Smooth muscle cell of the brain vasculature (primary cell): ENCODE results near the gene SECISBP2.

Experiments
- DNase-seq: peaks from one replicate; pipeline ENCODE4 v3.0.0-alpha.2; 2012; ENCODE audit warnings: low read depth, low spot score

The SECISBP2 gene

DNA sequence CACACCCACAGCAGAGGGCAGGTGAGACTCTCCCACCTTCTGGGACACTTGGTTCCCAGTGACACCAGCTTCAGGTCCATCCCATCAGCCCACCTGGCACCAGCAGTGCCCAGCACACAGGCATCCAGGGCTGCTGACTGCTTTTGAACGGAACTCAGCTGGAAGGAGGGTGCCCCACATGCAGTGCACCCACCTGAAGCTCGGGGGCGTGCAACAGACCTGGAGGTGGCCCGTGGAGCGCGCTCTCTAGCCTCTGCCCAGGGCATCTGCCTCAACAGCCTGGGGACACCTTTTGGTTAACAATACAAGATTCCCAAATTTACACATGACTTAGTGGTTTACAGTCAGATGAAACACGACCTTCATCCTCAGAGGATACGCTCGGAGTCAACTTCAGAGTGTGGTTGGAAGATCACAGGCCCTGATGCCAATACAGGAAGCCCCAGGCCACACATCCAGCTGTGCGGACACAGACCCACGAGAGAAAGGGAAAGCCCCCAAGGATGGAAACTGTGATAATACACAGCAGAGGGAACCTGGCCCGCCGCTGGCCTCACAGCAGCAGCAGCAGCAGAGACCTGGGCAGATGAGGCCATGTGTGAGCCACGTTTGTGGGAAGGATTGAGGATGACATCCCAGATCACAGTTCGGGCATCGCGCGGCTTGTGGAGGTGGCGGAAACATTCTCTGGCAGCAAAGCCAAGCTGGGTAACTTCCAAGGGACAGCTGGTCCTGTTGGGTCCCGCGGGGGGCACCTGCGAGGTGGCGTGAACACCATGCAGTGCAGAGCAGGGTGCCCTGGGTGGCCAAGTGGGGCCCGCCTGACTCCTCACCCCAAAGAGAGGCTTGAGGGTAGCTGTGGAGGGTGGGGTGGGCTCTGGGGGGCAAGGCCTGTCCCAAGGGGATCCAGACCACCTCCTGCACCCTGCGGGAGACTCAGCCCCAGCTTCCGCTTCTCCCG is 64.0 kb downstream of the SECISBP2 start:
- no peak for DNase-seq

DNA sequence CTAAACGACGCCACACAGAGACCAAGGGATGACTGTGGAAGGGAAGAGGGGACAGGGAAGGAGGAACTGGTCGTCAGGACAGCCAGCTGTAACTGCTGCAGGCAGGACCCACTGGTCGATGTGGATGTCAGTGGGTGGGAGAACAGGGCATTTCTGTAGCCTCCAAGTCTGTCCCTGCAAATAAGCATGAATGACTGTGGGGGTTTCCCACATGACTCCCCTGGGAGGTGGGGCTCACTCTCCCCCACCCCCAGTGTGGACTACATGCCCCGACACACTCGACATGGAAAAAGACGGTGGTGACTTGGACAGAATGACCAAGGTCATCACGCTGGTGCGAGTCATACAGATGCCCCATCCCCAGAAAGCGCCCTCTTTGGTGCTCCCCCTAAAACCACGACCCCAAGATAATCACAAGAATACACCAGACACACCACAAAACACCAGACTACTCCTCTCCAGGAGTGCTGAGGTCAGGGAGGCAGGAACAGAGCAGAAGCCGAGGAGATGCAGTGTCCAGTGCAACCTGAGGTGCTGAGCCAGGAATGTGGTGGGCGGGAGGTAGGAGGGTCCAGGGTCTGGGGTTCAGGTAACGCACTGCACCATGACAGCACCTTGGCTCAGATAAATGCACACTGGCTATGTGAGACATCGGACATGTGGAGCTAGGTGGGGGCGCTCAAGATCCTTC is 64.9 kb downstream of the SECISBP2 start:
- no peak for DNase-seq

DNA sequence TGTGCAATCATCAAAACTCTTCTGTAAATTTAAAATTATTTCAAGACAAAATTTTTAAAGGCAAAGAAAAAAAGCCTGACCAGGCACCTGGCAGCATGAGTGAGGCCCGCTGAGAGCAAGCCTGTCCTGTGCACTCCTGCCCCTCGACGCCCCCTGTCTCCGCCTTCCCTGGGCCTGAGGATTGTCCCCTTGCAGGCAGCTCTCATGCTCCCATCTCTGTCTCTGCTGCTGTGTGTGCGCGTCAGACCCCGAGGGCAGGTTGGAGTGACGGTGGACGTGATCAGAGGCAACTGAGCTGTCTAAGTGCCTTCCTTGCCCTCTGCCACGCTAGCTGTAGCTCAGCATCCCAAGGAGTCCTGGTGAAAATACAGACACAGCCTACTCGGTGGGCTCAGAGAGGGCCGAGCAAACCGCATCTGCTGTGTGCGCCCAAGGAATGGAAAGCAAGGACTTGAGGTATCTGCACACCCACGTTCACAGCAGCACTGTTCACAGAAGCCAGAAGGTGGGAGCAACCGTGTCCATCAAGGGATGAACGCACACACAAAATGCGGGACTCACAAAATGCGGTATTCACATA is 65.5 kb downstream of the SECISBP2 start:
- no peak for DNase-seq

DNA sequence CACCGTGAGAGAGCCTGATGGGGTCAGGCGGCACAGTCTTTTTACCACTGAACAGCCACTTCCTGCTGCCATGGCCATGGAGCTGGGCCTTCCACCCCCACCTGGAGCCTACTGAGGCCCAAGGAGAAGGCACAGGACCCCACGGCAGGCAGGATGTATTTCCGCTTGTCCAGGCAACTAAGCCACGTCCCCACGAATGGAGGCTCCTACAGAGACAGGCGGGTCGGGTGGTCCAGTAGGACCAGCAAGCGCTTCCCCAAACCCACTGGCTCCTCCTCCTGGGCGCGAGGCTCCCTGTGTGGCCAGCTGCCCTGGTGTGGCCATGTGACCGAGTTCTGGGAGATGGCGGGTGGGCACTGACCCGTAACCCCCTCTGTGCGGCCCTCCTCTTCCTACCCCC is 66.5 kb downstream of the SECISBP2 start:
- no peak for DNase-seq

DNA sequence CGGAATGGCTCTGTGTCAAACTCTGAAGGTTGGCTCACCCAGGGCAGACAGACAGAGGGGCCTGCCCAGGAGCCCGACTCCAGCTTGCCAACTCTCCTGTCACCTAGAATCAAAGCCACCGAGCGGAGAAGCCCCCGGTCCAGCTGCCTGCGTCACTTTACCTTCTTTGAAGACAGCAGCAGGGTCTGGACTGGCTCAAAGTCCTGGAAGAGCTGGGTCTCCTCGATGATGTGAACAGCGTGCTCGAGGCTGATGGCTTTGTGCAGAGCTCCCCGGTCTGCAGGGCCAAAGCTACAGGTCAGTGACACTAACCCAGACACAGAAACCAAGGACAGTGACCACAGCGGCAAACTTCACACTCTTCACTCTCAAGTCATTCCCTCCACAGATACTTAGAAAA is 67.9 kb downstream of the SECISBP2 start:
- no peak for DNase-seq

- no peak for DNase-seq
These were observed 68.5 kb downstream of the SECISBP2 start for GRCh38 chr9:89386797-89387196.

- no peak for DNase-seq
These were observed 69.0 kb downstream of the SECISBP2 start for GRCh38 chr9:89387197-89387849.

GRCh38 chr9:89388084-89388867 is 70.0 kb downstream of the SECISBP2 start:
- DNase-seq = no peak

GRCh38 chr9:89388868-89389177 is 70.5 kb downstream of the SECISBP2 start:
- no peak for DNase-seq

DNA sequence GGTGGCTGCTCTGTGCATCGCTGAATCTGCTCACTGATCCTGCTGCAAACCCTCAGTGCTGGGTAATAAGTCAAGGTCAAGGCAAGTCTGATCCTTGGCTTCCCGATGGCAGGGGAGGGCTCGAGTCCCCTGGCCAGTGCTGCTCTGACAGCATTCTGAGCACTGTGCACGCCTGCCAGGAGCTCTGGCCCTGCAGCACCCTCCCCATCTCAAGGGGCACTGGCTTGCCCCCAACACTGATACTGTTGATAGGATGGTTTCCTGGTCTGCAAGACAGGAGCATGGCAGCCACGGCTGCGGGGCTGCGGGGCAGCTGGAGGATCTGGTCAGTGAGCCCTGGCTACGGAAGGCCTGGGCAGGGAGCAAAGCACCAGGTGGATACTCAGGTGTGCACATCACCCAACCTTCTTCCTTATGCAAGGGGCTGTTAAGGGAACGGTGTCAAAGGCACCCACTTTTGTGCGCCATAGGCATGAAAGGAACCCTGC is 71.8 kb downstream of the SECISBP2 start:
- no peak for DNase-seq

- no peak for DNase-seq
These were observed 72.3 kb downstream of the SECISBP2 start for GRCh38 chr9:89390578-89391116.

DNA sequence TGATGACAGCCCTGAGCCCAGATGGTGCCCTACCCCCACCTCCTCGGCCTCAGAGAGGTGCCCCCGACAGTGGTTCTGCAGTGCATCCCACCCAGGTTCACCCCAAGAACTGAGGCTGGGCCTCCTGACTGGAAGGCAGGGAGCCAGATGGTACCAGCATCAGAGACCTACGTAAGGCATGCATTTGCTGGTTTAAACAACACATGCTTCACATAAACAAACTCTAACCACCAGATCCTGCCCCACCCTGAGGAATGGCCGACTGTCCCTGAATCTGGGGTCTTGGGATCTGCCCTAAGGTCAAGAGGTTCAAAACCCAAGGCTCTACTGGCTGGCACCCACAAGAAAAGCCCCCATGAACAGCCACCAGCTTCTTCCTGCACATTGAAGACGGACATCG is 73.3 kb downstream of the SECISBP2 start:
- no peak for DNase-seq

DNA sequence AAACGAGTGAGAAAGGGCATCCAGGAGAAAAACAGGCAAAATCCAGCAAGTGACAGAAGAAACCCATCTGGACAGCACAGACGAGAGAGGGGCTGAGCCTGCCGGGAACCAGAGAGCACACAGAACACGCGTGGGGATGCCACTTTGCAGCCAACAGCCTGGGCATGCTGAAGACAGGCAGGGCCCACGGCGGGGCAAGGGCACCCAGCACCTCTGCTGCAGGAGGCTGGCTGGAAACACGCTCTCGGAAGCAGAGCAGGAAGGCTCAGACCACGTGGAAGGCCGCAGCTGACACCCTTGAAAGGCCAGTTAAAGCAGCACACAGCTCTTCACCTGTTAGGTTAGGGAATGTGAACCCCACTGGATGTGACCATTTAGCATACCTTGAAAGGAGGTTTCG is 76.1 kb downstream of the SECISBP2 start:
- no peak for DNase-seq

DNA sequence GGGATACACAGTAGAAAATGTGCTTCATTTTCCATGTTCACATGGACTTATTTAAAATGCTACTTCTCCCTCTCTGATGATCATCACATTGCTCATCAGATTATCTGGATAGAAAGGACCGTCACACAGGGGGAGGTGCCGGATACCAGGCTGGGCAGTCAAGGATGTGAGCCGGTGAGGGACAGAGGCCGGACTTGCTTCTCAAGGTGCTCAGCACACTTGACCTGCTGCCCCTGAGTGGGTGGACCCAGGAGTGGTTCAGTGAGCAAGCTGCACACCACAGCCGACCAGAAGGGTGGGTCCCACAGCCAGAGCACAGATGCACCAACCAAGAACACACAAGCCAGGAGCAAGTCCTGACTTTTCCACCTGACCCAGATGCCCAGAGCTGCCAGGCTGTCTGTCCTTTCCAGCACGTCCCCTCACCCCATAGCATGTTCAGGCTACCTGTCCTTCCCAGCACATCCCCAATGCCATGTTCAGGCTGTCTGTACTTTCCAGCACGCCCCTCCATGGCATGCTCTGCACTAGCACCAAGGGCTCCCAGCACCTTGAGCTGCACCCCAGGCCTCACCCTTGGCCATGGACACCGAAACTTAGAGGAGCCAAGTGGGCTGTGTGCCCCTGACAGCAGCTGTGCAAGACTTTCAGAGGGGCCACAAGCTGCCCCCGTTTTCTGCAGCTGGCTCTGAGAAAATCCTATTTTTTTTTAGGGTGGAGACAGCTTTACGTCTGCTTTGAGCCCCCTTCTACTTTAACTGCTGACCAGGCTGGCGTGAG is 77.8 kb downstream of the SECISBP2 start:
- no peak for DNase-seq

- DNase-seq = no peak
These were observed 79.2 kb downstream of the SECISBP2 start for GRCh38 chr9:89397471-89397870.

DNA sequence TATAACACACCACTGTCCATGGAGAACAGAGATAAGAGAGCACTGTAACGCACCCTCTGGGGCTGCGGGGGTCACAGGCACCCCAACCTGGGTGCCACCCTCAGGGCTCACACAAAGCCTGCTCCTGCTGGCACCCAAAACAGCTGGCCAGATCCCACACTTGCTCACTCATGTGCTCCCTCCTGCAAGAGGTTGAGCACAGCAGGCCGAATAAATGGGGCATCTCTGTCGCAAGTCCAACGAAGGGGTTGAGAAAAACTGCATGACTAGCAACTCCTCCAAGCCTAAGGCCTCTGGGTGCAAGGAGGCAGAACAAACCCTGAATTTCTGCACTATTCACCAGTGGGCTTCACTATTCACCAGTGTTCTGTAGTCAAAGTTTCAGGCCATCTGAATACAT is 80.3 kb downstream of the SECISBP2 start:
- no peak for DNase-seq

DNA sequence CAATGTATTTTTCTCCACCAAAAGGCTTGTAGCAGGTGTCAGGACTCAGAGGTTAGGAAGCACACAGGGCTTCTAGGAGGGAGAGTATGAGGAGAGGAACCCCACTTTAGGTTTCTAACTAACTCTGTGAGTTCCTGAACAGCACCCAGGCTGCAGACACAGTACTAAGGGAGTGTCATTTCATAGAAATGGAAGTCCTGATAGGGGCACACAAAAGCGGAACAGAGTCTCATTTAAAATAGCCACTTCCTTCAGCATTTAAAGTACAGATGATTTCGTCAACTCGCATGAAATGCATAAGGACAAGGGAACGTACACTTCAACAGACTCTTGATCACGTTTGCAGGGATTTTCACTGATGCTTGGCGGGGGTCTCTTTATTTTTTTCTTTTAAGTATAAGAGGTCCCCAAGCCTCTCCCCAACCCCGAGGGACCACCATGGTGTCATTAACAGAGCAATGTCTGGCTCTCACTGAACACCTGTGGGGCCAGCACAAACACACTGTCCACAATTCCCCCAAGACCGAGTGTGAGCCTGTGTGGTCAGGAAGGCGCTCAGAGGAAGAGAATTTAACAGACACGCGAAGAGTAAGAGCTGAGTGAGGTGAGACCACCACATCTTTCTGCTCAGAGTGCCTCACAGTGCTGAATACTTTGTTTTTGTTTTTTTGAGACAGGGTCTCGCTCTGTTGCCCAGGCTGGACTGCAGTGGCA is 82.3 kb downstream of the SECISBP2 start:
- no peak for DNase-seq

- DNase-seq = no peak
These were observed 84.6 kb downstream of the SECISBP2 start for GRCh38 chr9:89402695-89403427.

GRCh38 chr9:89404074-89404473 is 85.8 kb downstream of the SECISBP2 start:
- no peak for DNase-seq
